ENCODE data around the gene MYH9. TPM values are rescaled to one million over a fixed set of nuclear protein-coding genes. Genes with fewer than 3 reads are reported as not detected.

MYH9 gene
- total RNA-seq, 1 experiment from 2014 or later = 323 TPM

DNA sequence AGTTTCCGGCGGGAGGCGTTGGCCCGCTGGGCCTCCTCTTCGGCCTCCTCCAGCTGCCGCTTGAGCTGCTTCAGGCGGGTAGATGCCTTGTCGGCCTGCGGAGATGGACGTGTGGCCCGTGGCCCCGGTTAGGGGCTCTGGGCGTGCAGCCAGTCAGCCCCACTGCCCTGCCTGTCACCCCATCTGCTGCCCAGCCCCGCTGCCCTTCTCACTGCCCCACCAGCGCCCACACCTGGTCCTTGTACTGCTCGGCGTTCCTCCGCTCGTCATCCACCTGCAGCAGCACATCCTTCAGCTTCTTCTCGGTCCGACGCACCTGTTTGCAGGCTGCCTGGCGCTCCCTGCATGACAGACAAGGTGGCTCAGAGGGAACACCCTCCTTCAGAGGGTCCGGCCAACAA lies 103.6 kb downstream of the MYH9 start:
- no peak for TF ChIP-seq EZH2 (IDR thresholded peaks at IDR 0.05; ENCODE audit: borderline replicate concordance, low read depth, low read length, poor library complexity, severe bottlenecking)
- TF ChIP-seq, protein P1, sequence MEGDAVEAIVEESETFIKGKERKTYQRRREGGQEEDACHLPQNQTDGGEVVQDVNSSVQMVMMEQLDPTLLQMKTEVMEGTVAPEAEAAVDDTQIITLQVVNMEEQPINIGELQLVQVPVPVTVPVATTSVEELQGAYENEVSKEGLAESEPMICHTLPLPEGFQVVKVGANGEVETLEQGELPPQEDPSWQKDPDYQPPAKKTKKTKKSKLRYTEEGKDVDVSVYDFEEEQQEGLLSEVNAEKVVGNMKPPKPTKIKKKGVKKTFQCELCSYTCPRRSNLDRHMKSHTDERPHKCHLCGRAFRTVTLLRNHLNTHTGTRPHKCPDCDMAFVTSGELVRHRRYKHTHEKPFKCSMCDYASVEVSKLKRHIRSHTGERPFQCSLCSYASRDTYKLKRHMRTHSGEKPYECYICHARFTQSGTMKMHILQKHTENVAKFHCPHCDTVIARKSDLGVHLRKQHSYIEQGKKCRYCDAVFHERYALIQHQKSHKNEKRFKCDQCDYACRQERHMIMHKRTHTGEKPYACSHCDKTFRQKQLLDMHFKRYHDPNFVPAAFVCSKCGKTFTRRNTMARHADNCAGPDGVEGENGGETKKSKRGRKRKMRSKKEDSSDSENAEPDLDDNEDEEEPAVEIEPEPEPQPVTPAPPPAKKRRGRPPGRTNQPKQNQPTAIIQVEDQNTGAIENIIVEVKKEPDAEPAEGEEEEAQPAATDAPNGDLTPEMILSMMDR (conservative IDR thresholded peaks at IDR 0.05; ENCODE audit: low read depth, low read length) = no peak
- peaks cover 61% of the 10 kb centered on the region for H3K36me3 ChIP-seq (ENCODE audit: insufficient read depth, low read length, poor library complexity, severe bottlenecking)
- POLR2A ChIA-PET (ENCODE audit: low non-redundant PET) = no interaction called here

DNA sequence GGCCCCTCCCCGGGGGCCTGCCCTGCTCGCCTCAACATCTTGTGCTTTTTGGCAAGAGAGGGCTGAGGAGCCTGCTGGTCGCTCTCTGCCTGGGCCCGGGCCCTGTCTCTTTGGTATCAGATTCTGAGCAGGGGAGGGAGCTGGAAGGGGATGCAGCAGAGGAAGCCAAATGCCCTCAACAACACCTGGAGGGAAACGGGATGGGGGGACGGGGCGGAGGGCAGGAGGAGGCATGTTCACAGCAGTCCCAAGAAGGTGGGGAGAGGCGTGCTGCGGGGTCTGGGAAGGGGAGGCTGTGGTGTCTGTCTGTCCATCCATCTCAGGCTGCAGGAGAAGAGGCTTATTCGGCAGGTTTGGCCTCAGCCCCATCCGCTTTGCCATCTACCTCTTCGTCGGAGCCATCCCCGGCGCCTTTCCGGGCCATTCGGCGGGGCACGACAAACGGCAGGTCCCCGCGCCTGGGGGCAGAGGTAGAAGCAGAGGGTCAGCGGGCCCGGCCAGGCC lies 105.4 kb downstream of the MYH9 start:
- Histone ChIP-seq H3K27me3 (replicated peaks; ENCODE audit: insufficient read depth, low read depth, low read length, poor library complexity) (no peaks in the 10 kb centered on the region), H3K9me3 (ENCODE audit: low read depth, low read length, poor library complexity, severe bottlenecking) (no peaks in the 10 kb centered on the region), H3K27ac (ENCODE audit: low read depth, low read length, poor library complexity, severe bottlenecking) (no peak overlapping the region), H3K4me3 (ENCODE audit: low read depth, low read length, poor library complexity, severe bottlenecking) (no peak overlapping the region), H3K4me1 (ENCODE audit: insufficient read depth, low read length, poor library complexity, severe bottlenecking) (peaks cover 4% of the 10 kb centered on the region), H3K36me3 (ENCODE audit: insufficient read depth, low read length, poor library complexity, severe bottlenecking) (peaks cover 45% of the 10 kb centered on the region)
- BruUV-seq (replicated peaks) = no TSS peak
- ChIA-PET CTCF (no interaction called here), POLR2A (ENCODE audit: low non-redundant PET) (no interaction called here)
- TF ChIP-seq, protein P1 (conservative IDR thresholded peaks at IDR 0.05; ENCODE audit: low read depth, low read length) = no peak
- no peak for DNase-seq (ENCODE audit: low spot score)
- intact Hi-C loops (cut with micrococcal nuclease; ENCODE audit: unreplicated experiment) = no loop called here

More for the DNA sequence above, 103.6 kb downstream of the MYH9 start:
- CTCF ChIA-PET = no interaction called here
- Histone ChIP-seq H3K27me3 (replicated peaks; ENCODE audit: insufficient read depth, low read depth, low read length, poor library complexity) (no peaks in the 10 kb centered on the region), H3K9me3 (ENCODE audit: low read depth, low read length, poor library complexity, severe bottlenecking) (no peaks in the 10 kb centered on the region), H3K4me1 (ENCODE audit: insufficient read depth, low read length, poor library complexity, severe bottlenecking) (peaks cover 4% of the 10 kb centered on the region), H3K4me3 (ENCODE audit: low read depth, low read length, poor library complexity, severe bottlenecking) (no peak overlapping the region), H3K27ac (ENCODE audit: low read depth, low read length, poor library complexity, severe bottlenecking) (no peak overlapping the region)
- DNase-seq (ENCODE audit: low spot score) = no peak
- no TSS peak for BruUV-seq (replicated peaks)
- intact Hi-C loops (cut with micrococcal nuclease; ENCODE audit: unreplicated experiment) = no loop called here

DNA sequence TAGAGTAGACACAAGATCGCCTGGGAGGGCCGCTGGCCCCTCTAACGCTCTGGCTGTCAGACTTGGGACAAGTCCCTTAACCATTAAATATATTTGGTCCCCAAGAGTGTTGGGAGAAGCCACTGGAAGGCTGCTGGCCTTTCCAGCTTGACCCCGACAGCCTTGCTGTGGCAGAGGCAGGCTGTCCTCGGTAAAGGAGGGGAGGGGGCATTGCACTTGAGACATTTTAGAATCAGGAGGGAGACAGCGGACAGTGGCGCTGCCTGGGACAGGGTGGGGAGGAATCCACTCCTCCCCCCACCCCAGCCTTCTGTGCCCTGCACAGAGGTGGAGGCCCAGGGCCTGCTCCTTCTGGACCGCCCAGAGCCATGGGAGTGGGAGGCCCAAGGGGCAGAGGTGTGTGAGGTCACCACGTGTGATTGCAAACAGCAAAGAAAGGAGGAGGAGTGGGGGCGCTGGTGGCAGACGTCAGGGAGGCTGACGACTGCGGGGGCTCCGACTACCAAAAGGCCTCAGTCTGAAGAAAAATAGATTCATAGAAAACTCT lies 105.9 kb downstream of the MYH9 start:
- Histone ChIP-seq H3K4me3 (ENCODE audit: low read depth, low read length, poor library complexity, severe bottlenecking) (no peak overlapping the region), H3K36me3 (ENCODE audit: insufficient read depth, low read length, poor library complexity, severe bottlenecking) (peaks cover 41% of the 10 kb centered on the region), H3K27ac (ENCODE audit: low read depth, low read length, poor library complexity, severe bottlenecking) (no peak overlapping the region), H3K4me1 (ENCODE audit: insufficient read depth, low read length, poor library complexity, severe bottlenecking) (peaks cover 4% of the 10 kb centered on the region), H3K9me3 (ENCODE audit: low read depth, low read length, poor library complexity, severe bottlenecking) (no peaks in the 10 kb centered on the region), H3K27me3 (replicated peaks; ENCODE audit: insufficient read depth, low read depth, low read length, poor library complexity) (no peaks in the 10 kb centered on the region)
- intact Hi-C loops (cut with micrococcal nuclease; ENCODE audit: unreplicated experiment) = no loop called here
- POLR2A ChIA-PET (ENCODE audit: low non-redundant PET) = no interaction called here
- no TSS peak for BruUV-seq (replicated peaks)
- no peak for DNase-seq (ENCODE audit: low spot score)
- TF ChIP-seq EZH2 (IDR thresholded peaks at IDR 0.05; ENCODE audit: borderline replicate concordance, low read depth, low read length, poor library complexity, severe bottlenecking) = no peak
- TF ChIP-seq, protein P1 (conservative IDR thresholded peaks at IDR 0.05; ENCODE audit: low read depth, low read length) = no peak
- CTCF ChIA-PET = no interaction called here

All from A673 (cell line).